Measurements from ENCODE around the gene HAGHL. TPM values are rescaled to one million over a fixed set of nuclear protein-coding genes. Genes with fewer than 3 reads are reported as not detected.

HAGHL gene
- total RNA-seq, 2 experiments from 2014 or later, result 8.9 to 9.1 TPM

GRCh38 chr16:720447-720989 lies 6.4 kb upstream of the HAGHL start:
- H3K36me3 Mint-ChIP-seq (ENCODE audit: low read depth), result no peaks in the 10 kb centered on the region
- peaks cover 10% of the 10 kb centered on the region for H3K27me3 Mint-ChIP-seq
- no peaks in the 10 kb centered on the region for H3K9me3 Mint-ChIP-seq
- peak; percentile 42 for DNase-seq
- CTCF ChIA-PET, result interaction anchor here (0.5 to 2.5 kb wide), 9 partner anchors 8 to 64 kb away, joined by 3 to 8 read pairs (median 3); partner anchors contain the start of genes CIAO3 and WDR24
- POLR2A ChIA-PET, result interaction anchor here (0.9 to 3.5 kb wide), 10 partner anchors 12 to 87 kb away, joined by 3 to 19 read pairs (median 6); partner anchors contain the start of genes CIAO3, JMJD8, STUB1 and WDR24
- H3K27ac Mint-ChIP-seq, result no peak overlapping the region
- peaks cover 18% of the 10 kb centered on the region for H3K4me1 Mint-ChIP-seq
- peak overlapping the region; percentile 62 for H3K4me3 Mint-ChIP-seq

GRCh38 chr16:720990-721764 lies 5.7 kb upstream of the HAGHL start, which contains the start of gene ANTKMT:
Gene ANTKMT, plus strand, starts transcription at chr16:721146. Its CDS starts 129 bp downstream, at chr16:721275.
- no peaks in the 10 kb centered on the region for H3K9me3 Mint-ChIP-seq
- H3K4me3 Mint-ChIP-seq, result peak within 1 kb of the TSS; percentile 62
- CTCF ChIA-PET, result interaction anchor here (1.0 to 2.5 kb wide), 4 partner anchors 9 to 19 kb away, joined by 3 to 8 read pairs (median 4); no protein-coding TSS in a partner anchor
- peaks cover 16% of the 10 kb centered on the region for H3K4me1 Mint-ChIP-seq
- no peaks in the 10 kb centered on the region for H3K36me3 Mint-ChIP-seq (ENCODE audit: low read depth)
- H3K27ac Mint-ChIP-seq, result no peak within 1 kb of the TSS
- POLR2A ChIA-PET, result interaction anchor here (0.8 to 3.5 kb wide), 9 partner anchors 11 to 67 kb away, joined by 3 to 19 read pairs (median 6); partner anchors contain the start of genes CHTF18, CIAO3, JMJD8 and RPUSD1
- DNase-seq, result peak; percentile 77
- H3K27me3 Mint-ChIP-seq, result peaks cover 6% of the 10 kb centered on the region

- H3K27me3 Mint-ChIP-seq, result peaks cover 2% of the 10 kb centered on the region
- no peak overlapping the region for H3K27ac Mint-ChIP-seq
- no peaks in the 10 kb centered on the region for H3K36me3 Mint-ChIP-seq (ENCODE audit: low read depth)
- H3K4me3 Mint-ChIP-seq, result peak overlapping the region; percentile 30
- ChIA-PET CTCF (interaction anchor here (1.0 to 2.5 kb wide), 3 partner anchors 12 to 18 kb away, joined by 3 to 8 read pairs (median 5); no protein-coding TSS in a partner anchor), POLR2A (interaction anchor here (0.8 to 3.5 kb wide), 9 partner anchors 10 to 66 kb away, joined by 3 to 19 read pairs (median 6); partner anchors contain the start of genes CHTF18, CIAO3, JMJD8 and RPUSD1)
- peaks cover 19% of the 10 kb centered on the region for H3K4me1 Mint-ChIP-seq
- H3K9me3 Mint-ChIP-seq, result no peaks in the 10 kb centered on the region
- no peak for DNase-seq
These were observed 5.0 kb upstream of the HAGHL start for GRCh38 chr16:721765-722540.

GRCh38 chr16:722835-723633 lies 3.9 kb upstream of the HAGHL start:
- H3K27me3 Mint-ChIP-seq, result peaks cover 2% of the 10 kb centered on the region
- no peak overlapping the region for H3K27ac Mint-ChIP-seq

GRCh38 chr16:723695-724094 lies 3.2 kb upstream of the HAGHL start:
- Mint-ChIP-seq H3K36me3 (ENCODE audit: low read depth) (no peaks in the 10 kb centered on the region), H3K27ac (no peak overlapping the region), H3K4me3 (no peak overlapping the region), H3K4me1 (peaks cover 19% of the 10 kb centered on the region), H3K9me3 (no peaks in the 10 kb centered on the region), H3K27me3 (peaks cover 2% of the 10 kb centered on the region)
- DNase-seq, result no peak
- ChIA-PET CTCF (no interaction called here), POLR2A (interaction anchor here (0.9 to 3.4 kb wide), 3 partner anchors 12 to 65 kb away, joined by 4 to 10 read pairs (median 5); partner anchors contain the start of genes CHTF18, CIAO3 and RPUSD1)

More at GRCh38 chr16:722835-723633, 3.9 kb upstream of the HAGHL start:
- CTCF ChIA-PET, result no interaction called here
- Mint-ChIP-seq H3K4me1 (peaks cover 19% of the 10 kb centered on the region), H3K36me3 (ENCODE audit: low read depth) (no peaks in the 10 kb centered on the region), H3K4me3 (no peak overlapping the region), H3K9me3 (no peaks in the 10 kb centered on the region)
- POLR2A ChIA-PET, result interaction anchor here (0.9 to 3.4 kb wide), 2 partner anchors 18 to 65 kb away, joined by 4 to 10 read pairs; partner anchors contain the start of genes CHTF18, CIAO3 and RPUSD1
- no peak for DNase-seq

- CTCF ChIA-PET, result interaction anchor here (2.2 kb wide), 1 partner anchor 12 kb away, joined by 8 read pairs; no protein-coding TSS in a partner anchor
- POLR2A ChIA-PET, result interaction anchor here (1.5 to 3.4 kb wide), 4 partner anchors 9 to 16 kb away, joined by 5 to 15 read pairs (median 8); partner anchors contain the start of genes CIAO3 and METRN
- H3K4me3 Mint-ChIP-seq, result no peak overlapping the region
- H3K27ac Mint-ChIP-seq, result no peak overlapping the region
- H3K9me3 Mint-ChIP-seq, result no peaks in the 10 kb centered on the region
- no peaks in the 10 kb centered on the region for H3K36me3 Mint-ChIP-seq (ENCODE audit: low read depth)
- H3K4me1 Mint-ChIP-seq, result peaks cover 14% of the 10 kb centered on the region
- DNase-seq, result no peak
- H3K27me3 Mint-ChIP-seq, result no peaks in the 10 kb centered on the region
These were observed 2.5 kb upstream of the HAGHL start for GRCh38 chr16:724188-725040.

- no peak for DNase-seq
- Mint-ChIP-seq H3K27ac (no peak overlapping the region), H3K4me1 (peaks cover 10% of the 10 kb centered on the region), H3K9me3 (no peaks in the 10 kb centered on the region), H3K4me3 (no peak overlapping the region), H3K27me3 (no peaks in the 10 kb centered on the region), H3K36me3 (ENCODE audit: low read depth) (no peaks in the 10 kb centered on the region)
- ChIA-PET CTCF (interaction anchor here (1.8 to 2.2 kb wide), 2 partner anchors 11 to 12 kb away, joined by 8 to 12 read pairs; no protein-coding TSS in a partner anchor), POLR2A (interaction anchor here (1.3 to 2.3 kb wide), 4 partner anchors 9 to 35 kb away, joined by 3 to 15 read pairs (median 5); partner anchors contain the start of genes CIAO3 and METRN)
These were observed 1.9 kb upstream of the HAGHL start for GRCh38 chr16:725041-725376.

GRCh38 chr16:725463-726187 lies 1.3 kb upstream of the HAGHL start:
- Mint-ChIP-seq H3K9me3 (no peaks in the 10 kb centered on the region), H3K4me3 (no peak overlapping the region), H3K36me3 (ENCODE audit: low read depth) (no peaks in the 10 kb centered on the region), H3K27ac (no peak overlapping the region), H3K27me3 (no peaks in the 10 kb centered on the region), H3K4me1 (peaks cover 4% of the 10 kb centered on the region)
- DNase-seq, result no peak
- CTCF ChIA-PET, result interaction anchor here (1.8 to 2.2 kb wide), 2 partner anchors 10 to 13 kb away, joined by 8 to 12 read pairs; no protein-coding TSS in a partner anchor
- POLR2A ChIA-PET, result interaction anchor here (0.7 to 2.3 kb wide), 4 partner anchors 10 to 36 kb away, joined by 3 to 15 read pairs (median 4); partner anchors contain the start of genes CIAO3 and METRN

- ChIA-PET CTCF (interaction anchor here (1.8 to 2.2 kb wide), 2 partner anchors 10 to 13 kb away, joined by 8 to 12 read pairs; no protein-coding TSS in a partner anchor), POLR2A (interaction anchor here (0.7 to 2.3 kb wide), 3 partner anchors 10 to 37 kb away, joined by 3 to 15 read pairs (median 3); partner anchors contain the start of gene METRN)
- H3K4me3 Mint-ChIP-seq, result no peak overlapping the region
These were observed 793 bp upstream of the HAGHL start for GRCh38 chr16:726188-726437.

GRCh38 chr16:727291-727977 lies 528 bp downstream of the HAGHL start:
- Mint-ChIP-seq H3K27me3 (no peaks in the 10 kb centered on the region), H3K4me3 (peak overlapping the region; percentile 46), H3K4me1 (peaks cover 3% of the 10 kb centered on the region), H3K36me3 (ENCODE audit: low read depth) (no peaks in the 10 kb centered on the region), H3K27ac (no peak overlapping the region), H3K9me3 (no peaks in the 10 kb centered on the region)
- ChIA-PET CTCF (interaction anchor here (1.3 to 1.9 kb wide), 4 partner anchors 14 to 24 kb away, joined by 3 to 9 read pairs (median 4); partner anchors contain the start of gene CIAO3), POLR2A (interaction anchor here (1.1 to 2.5 kb wide), 5 partner anchors 9 to 37 kb away, joined by 3 to 7 read pairs (median 7); partner anchors contain the start of genes CIAO3 and WDR24)
- DNase-seq, result peak; percentile 46

More at GRCh38 chr16:726188-726437, 793 bp upstream of the HAGHL start:
- no peaks in the 10 kb centered on the region for H3K27me3 Mint-ChIP-seq
- DNase-seq, result no peak
- peaks cover 3% of the 10 kb centered on the region for H3K4me1 Mint-ChIP-seq
- H3K9me3 Mint-ChIP-seq, result no peaks in the 10 kb centered on the region
- H3K36me3 Mint-ChIP-seq (ENCODE audit: low read depth), result no peaks in the 10 kb centered on the region
- H3K27ac Mint-ChIP-seq, result no peak overlapping the region

Data from activated CD4-positive, alpha-beta memory T cell treated with anti-CD3 and anti-CD28 coated beads, Interleukin-2, amount 10 ng/mL, durations not matched to agents 7 days and 5 days (primary cell).